NCI-H446 treated with DMSO at 0.1 percent for 48 hours (cell line): ENCODE results near the gene KCNJ4.
A peak's percentile ranks its signal among the peaks of the same experiment; 100 is the strongest.
"Not testable (repeated sequence)": the region's sequence is repeated elsewhere in the genome, so short reads cannot be mapped to it uniquely, and the experiment has no call there.

Experiments used
- DNase-seq: peaks from one replicate; lab custom pipeline; 2025; lab: John Stamatoyannopoulos, UW

The KCNJ4 gene

GRCh38 chr22:38412435-38413084, 42.4 kb downstream of the KCNJ4 start:
- no peak for DNase-seq

DNA sequence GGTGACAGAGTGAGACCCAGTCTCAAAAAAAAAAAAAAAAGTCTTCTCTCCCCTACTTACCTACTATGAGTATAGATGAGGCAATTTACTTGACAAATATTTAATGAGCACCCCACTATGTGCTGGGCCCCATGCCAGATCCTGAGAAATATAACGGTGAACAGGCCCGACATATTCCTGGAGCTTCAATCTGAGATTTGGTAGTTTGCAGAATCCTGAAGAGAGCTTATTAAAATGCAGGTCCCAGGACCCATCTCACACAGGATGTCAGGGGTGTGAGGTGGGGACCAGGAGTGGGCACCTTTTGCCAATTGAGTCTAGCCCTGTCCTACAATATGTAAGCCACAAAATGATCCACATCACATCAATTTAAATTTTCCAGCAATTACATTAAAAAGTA, 44.0 kb downstream of the KCNJ4 start:
- DNase-seq, result no peak

DNA sequence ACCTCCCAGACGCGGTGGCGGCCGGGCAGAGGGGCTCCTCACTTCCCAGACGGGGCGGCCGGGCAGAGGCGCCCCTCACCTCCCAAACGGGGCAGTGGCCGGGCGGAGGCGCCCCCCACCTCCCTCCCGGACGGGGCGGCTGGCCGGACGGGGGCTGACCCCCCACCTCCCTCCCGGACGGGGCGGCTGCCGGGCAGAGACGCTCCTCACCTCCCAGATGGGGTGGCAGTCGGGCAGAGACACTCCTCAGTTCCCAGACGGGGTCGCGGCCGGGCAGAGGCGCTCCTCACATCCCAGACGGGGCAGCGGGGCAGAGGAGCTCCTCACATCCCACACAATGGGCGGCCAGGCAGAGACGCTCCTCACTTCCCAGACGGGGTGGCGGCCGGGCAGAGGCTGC, 45.1 kb downstream of the KCNJ4 start:
- DNase-seq, result not testable (repeated sequence)

DNA sequence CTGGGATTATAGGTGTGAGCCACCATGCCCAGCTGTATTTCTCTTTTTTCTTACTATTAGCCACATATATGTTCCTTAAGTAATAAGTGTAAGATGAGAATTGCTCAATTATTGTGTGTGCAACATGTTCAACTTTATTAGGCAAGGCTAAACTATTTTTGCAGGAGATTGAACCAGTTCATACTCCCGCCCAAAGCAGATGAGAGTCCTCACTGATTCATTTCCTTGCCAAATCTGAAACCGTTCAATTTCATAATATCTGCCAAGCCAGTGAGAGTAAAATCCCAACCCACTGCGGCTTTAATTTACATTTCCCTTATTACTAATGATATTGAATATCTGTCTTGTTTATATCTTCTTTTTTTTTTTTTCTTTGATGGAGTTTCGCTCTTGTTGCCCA, 48.4 kb downstream of the KCNJ4 start:
- DNase-seq, result no peak

GRCh38 chr22:38404419-38404818, 50.6 kb downstream of the KCNJ4 start:
- DNase-seq, result no peak

- DNase-seq, result no peak
These were observed 51.2 kb downstream of the KCNJ4 start for GRCh38 chr22:38403812-38404211.

- no peak for DNase-seq
These were observed 52.8 kb downstream of the KCNJ4 start for GRCh38 chr22:38402204-38402603.

DNA sequence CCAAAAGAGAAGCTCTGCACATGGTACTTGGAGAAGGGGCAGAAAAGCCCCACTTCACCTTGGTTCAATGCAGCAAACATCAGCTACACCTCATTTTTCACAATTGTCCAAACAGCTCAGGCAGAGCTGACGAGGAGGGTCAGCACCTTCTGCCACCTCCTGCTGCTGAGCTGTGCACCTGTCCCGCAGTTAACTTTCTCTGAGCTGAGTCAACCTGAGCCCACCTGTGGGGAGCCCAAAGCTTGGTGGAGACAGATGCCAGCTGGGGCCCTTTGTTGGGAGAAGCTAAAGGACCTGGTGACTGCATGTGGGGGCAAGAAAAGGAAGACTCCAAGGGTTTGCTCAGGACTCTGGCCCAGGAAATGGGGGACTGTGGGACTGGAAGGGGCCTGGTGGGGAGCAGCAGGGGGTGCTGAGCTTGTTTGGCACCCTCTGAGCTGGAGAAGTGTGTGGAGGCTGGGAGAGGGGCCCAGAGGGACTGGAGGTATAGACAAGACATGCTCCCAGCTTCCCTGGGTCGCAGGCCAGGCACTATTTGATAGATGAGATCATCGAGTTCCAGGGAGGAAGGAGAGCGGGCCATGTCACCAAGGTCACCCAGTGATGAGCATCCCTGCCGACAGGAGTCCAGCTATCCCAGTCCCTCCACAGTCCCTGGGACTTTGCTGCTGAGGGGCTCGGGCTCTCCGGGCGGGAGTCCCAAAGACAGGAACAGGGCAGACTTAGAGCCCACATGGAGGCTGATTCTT, 53.5 kb downstream of the KCNJ4 start:
- DNase-seq, result no peak

DNA sequence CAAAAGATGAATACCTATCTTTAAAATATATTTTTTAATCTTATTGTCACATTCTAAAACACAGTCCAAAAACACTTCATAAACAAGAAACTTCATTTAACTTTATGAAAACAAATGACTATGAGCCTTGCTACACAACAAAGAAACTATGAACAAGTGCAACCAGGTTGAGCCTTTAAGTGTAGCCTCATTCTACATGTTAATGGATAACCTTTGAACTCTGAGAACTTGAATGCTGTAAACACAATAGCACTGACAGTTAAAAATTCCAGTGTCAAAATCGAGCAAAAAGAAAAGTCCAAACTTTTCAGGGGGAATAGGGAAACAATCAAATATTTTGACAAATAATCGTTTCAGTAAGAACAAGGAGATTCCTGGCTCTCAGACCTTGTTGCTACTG, 54.7 kb downstream of the KCNJ4 start:
- not testable (repeated sequence) for DNase-seq

DNA sequence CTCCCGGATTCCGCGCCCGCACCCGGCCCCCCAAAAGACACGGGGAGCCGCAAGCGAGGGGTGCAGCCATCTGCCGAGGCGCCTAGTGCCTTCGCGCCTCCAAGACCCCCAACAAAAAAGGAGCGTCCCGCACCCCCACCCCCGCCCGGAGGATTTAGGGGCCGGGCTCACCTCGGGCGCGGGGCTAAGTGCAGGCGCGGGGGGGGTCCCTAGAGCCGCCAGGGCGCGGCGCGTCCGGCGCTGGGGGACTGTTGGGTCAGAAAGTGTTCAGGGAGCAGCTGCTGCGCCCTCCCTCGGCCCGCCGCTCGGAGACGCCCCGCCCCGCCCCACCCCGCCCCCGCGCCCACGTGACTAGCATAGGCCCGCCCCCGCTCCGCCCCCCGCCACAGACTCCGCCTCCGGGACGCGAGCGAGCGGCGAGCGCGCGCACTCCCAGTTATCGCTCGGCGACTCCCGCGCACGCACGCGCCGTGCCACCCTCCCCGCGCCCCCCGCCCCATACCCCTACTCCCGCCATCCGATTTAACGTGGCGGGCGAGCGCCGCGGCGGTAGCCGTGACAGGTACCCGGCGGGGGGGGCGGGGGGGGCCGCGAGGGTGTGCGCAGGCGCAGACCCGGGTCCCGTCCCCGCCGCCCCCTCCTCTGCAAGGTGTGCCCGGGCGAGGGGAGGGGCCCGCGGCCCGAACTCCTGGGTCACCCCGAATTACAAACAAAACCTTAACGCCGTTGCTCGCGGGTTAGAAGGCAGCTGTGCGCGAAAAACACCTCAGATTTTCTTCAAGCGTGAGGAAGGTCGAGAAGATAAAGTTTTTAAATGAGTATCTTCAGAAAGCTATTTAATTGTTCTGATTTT, 56.2 kb downstream of the KCNJ4 start:
- peak; percentile 70 for DNase-seq

- DNase-seq, result not testable (repeated sequence)
These were observed 56.8 kb downstream of the KCNJ4 start for GRCh38 chr22:38398181-38398608.

- peak; percentile 7 for DNase-seq
These were observed 57.6 kb downstream of the KCNJ4 start for GRCh38 chr22:38397189-38398085.

GRCh38 chr22:38396440-38397069, 58.4 kb downstream of the KCNJ4 start:
- DNase-seq, result not testable (repeated sequence)

GRCh38 chr22:38395944-38396343, 59.1 kb downstream of the KCNJ4 start:
- DNase-seq, result not testable (repeated sequence)

GRCh38 chr22:38394929-38395624, 59.9 kb downstream of the KCNJ4 start:
- not testable (repeated sequence) for DNase-seq

- DNase-seq, result not testable (repeated sequence)
These were observed 65.6 kb downstream of the KCNJ4 start for GRCh38 chr22:38389428-38389818.

- DNase-seq, result not testable (repeated sequence)
These were observed 66.2 kb downstream of the KCNJ4 start for GRCh38 chr22:38388506-38389427.

GRCh38 chr22:38386918-38387317, 68.1 kb downstream of the KCNJ4 start:
- not testable (repeated sequence) for DNase-seq

DNA sequence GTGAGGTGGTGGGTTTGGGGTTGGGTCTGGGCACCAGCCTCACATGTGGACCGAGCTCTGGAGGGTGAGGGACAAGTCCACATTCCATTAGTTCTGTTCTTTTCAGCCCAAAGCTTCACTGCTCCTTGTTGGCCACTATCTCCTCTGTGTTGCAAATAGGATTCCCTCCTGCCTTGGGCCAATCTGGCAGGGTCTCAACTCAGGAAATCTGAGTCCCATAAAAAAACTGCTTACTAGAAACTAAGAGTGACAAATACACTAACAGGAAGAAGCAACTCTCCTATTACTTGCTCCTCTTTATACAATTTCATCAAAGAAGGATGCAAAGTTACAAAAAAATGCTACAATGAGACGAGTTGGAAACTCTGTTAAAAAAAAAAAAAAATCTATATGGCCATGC, 71.6 kb downstream of the KCNJ4 start:
- no peak for DNase-seq
